Vagina (tissue), 2 donors: ENCODE data around the gene MYL6.

ENCODE experiments used
- POLR2AphosphoS5 ChIP-seq, 2 donors: sonication (generic); formaldehyde crosslinking; IDR thresholded peaks; one replicate each; pipeline ENCODE4 v1.9.0; 2017; ENCODE audit warnings: antibody characterized with exemption in 2 of 2, mild to moderate bottlenecking in 2 of 2, low read depth in 1 of 2; ENCODE audit not compliant: insufficient read depth in 1 of 2
- TF ChIP-seq, protein P1 (sequence below), 3 experiments: fragments of 450-650 bp in 2 of 3; fragments of 200-600 bp in 1 of 3; sonication (generic) in 1 of 3; IDR thresholded peaks; one replicate each; pipeline ENCODE4 v1.5.1; 2017 to 2019; ENCODE audit warnings: antibody characterized with exemption in 3 of 3, mild to moderate bottlenecking in 2 of 3, moderate library complexity in 2 of 3

DNA sequence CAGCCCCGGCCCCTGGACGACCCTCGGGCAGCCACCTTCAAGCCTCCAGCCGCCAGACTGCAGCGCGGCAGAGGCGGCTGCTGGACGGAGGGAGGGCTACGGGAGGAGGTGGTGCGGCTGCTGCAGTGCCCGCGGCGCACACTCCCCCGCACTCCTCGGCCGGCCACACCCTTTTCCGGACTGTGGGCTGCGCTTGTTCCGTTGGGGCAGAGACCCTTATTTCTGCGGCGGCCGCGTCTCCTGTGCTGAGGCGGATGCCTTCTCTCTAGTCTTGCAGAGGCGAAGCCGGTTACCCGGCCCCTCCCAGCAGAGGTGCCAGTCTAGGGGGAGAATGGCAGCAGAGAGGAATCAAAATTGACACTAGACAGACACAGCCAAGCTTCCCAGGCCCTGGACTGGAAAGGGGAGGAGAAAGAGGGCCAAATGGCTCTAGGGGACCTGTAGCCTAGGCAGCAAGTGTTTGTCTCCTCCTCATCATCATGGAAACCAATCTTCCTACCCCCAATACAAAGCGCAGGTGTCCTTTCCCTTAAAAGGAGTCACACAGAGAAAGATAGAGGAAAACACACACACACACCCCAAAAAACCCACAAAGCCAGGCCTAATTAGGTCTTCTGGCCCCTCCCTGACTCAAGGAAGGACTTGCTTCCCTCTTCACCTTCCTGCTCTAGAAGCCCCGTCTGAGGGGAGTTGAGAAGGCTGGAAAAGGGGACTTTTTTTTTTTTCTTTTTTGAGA lies 28.8 kb upstream of the MYL6 start:
- peak; percentile 14 to 86 for TF ChIP-seq POLR2AphosphoS5 (IDR thresholded peaks at IDR 0.05; ENCODE audit: insufficient read depth in 1 of 2, low read depth in 1 of 2)
- TF ChIP-seq, protein P1, sequence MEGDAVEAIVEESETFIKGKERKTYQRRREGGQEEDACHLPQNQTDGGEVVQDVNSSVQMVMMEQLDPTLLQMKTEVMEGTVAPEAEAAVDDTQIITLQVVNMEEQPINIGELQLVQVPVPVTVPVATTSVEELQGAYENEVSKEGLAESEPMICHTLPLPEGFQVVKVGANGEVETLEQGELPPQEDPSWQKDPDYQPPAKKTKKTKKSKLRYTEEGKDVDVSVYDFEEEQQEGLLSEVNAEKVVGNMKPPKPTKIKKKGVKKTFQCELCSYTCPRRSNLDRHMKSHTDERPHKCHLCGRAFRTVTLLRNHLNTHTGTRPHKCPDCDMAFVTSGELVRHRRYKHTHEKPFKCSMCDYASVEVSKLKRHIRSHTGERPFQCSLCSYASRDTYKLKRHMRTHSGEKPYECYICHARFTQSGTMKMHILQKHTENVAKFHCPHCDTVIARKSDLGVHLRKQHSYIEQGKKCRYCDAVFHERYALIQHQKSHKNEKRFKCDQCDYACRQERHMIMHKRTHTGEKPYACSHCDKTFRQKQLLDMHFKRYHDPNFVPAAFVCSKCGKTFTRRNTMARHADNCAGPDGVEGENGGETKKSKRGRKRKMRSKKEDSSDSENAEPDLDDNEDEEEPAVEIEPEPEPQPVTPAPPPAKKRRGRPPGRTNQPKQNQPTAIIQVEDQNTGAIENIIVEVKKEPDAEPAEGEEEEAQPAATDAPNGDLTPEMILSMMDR (IDR thresholded peaks at IDR 0.05): no peak
